HG03095 (cell line): ENCODE results near the gene PCDHB13.

Source experiments
- ATAC-seq: cut with Tn5 transposase; IDR thresholded peaks from one replicate; pipeline ENCODE4 v1.9.1; 2021; ENCODE audit warnings: moderate library complexity; ENCODE audit not compliant: unreplicated experiment

Gene PCDHB13

DNA sequence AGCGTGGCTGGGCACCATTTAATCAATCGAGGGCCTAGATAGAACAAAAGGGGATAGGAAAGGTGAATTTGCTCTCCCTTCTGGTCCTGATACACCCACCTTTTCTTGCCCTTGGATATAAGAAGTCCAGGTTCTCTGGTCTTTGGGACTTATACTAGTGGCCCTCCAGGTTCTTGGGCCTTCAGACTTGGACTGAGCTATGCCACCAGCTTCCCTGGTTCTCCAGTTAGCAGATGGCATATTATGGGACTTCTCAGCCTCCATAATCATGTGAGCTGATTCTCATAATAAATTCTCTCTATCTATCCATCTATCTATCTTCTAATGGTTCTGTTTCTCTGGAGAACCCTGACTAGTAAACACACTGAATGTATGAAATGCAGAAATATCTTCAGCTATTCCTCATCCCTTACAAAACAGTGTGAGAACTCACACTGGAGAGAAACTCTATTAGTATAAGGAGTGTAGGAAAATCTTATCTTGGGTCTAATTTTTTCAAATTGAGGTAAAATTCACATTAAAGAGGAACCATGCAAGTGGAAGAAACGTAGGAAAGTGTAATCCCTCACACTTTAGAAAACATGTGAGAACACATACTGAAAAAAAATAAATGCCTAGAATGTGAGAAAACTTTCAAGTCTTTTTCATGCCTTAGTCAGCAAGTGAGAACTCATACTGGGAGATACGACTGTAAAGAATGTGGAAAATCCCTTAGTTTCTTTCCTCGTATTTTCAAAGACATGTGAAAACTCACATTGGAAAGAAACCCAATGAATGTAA lies 46.9 kb downstream of the PCDHB13 start:
- ATAC-seq: no peak

DNA sequence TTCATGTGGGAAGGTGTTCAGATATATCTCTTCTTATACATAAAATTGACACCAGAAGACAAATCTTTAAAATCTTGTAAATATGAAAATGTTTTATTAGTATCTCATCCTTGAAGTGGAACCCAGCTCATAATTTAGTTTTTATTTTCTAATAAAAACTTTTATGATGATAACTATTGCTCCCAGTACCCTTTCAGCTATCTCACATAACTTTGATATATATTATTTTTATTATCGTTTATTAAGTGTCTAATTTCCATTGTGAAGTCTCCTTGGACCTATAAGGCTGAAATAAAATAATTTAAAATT lies 47.5 kb downstream of the PCDHB13 start:
- no peak for ATAC-seq
